Coronary artery (tissue), 2 donors: ENCODE measurements around the gene CHPF.

Experiments
- DNase-seq: peaks from one replicate; pipeline ENCODE4 v3.0.0-alpha.2; 2017; ENCODE audit warnings: low spot score
- H3K27ac ChIP-seq, 2 donors: fragments of 200-600 bp; sonication (generic); one replicate each; pipeline ENCODE4 v1.5.1; 2016 to 2019
- H3K4me3 ChIP-seq: fragments of 200-600 bp; sonication (generic); 2 replicates; pipeline ENCODE4 v1.5.1; 2016; ENCODE audit warnings: mild to moderate bottlenecking, moderate library complexity
- TF ChIP-seq, protein P1 (sequence below): fragments of 200-600 bp; sonication (generic); IDR thresholded peaks from one replicate; pipeline ENCODE4 v1.5.1; 2019; ENCODE audit warnings: antibody characterized with exemption

Gene CHPF

GRCh38 chr2:219515874-219516629 lies 27.6 kb downstream of the CHPF start:
- TF ChIP-seq, protein P1, sequence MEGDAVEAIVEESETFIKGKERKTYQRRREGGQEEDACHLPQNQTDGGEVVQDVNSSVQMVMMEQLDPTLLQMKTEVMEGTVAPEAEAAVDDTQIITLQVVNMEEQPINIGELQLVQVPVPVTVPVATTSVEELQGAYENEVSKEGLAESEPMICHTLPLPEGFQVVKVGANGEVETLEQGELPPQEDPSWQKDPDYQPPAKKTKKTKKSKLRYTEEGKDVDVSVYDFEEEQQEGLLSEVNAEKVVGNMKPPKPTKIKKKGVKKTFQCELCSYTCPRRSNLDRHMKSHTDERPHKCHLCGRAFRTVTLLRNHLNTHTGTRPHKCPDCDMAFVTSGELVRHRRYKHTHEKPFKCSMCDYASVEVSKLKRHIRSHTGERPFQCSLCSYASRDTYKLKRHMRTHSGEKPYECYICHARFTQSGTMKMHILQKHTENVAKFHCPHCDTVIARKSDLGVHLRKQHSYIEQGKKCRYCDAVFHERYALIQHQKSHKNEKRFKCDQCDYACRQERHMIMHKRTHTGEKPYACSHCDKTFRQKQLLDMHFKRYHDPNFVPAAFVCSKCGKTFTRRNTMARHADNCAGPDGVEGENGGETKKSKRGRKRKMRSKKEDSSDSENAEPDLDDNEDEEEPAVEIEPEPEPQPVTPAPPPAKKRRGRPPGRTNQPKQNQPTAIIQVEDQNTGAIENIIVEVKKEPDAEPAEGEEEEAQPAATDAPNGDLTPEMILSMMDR = no peak
- no peak overlapping the region for H3K4me3 ChIP-seq
- no peak for DNase-seq

GRCh38 chr2:219514836-219515235 lies 28.8 kb downstream of the CHPF start:
- Histone ChIP-seq H3K27ac (no peak overlapping the region), H3K4me3 (no peak overlapping the region)
- DNase-seq = no peak
- TF ChIP-seq, protein P1 = no peak

More at GRCh38 chr2:219515874-219516629, 27.6 kb downstream of the CHPF start:
- no peak overlapping the region for H3K27ac ChIP-seq

- peak within 1 kb of the TSS; percentile 43 for H3K4me3 ChIP-seq
- DNase-seq = no peak
- TF ChIP-seq, protein P1 = no peak
Measured at GRCh38 chr2:219514196-219514761, 29.3 kb downstream of the CHPF start, which contains the start of gene ASIC4. Gene ASIC4, plus strand, starts transcription at chr2:219514482. Its CDS starts 243 bp downstream, at chr2:219514725.

DNA sequence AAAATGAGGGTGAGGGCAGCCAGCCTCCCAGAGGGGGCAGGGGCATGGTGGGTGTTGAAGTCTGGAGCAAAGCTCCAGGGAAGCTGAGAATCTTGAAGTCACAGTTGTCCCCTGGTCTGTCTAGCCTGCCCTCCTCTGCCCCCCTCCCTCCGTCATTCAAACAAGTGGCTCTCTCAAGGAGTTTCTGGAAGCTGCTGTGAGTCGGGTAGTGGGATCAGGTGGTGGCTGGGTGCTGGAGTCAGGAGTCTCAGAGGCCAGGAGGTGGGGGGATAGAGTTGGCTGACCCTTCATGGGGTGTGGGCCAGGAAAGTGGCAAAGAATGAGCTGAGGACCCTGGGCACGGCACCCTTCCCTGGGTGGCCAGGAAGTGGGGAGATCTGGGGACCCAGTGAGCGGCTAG lies 29.8 kb downstream of the CHPF start:
- peak overlapping the region; percentile 43 for H3K4me3 ChIP-seq
- no peak overlapping the region for H3K27ac ChIP-seq
- TF ChIP-seq, protein P1 = no peak
- no peak for DNase-seq

More at GRCh38 chr2:219514196-219514761, 29.3 kb downstream of the CHPF start, which contains the start of gene ASIC4:
- no peak within 1 kb of the TSS for H3K27ac ChIP-seq

- TF ChIP-seq, protein P1 = no peak
- H3K4me3 ChIP-seq = no peak overlapping the region
- no peak for DNase-seq
- no peak overlapping the region for H3K27ac ChIP-seq
Measured at GRCh38 chr2:219512524-219513216, 30.9 kb downstream of the CHPF start.

DNA sequence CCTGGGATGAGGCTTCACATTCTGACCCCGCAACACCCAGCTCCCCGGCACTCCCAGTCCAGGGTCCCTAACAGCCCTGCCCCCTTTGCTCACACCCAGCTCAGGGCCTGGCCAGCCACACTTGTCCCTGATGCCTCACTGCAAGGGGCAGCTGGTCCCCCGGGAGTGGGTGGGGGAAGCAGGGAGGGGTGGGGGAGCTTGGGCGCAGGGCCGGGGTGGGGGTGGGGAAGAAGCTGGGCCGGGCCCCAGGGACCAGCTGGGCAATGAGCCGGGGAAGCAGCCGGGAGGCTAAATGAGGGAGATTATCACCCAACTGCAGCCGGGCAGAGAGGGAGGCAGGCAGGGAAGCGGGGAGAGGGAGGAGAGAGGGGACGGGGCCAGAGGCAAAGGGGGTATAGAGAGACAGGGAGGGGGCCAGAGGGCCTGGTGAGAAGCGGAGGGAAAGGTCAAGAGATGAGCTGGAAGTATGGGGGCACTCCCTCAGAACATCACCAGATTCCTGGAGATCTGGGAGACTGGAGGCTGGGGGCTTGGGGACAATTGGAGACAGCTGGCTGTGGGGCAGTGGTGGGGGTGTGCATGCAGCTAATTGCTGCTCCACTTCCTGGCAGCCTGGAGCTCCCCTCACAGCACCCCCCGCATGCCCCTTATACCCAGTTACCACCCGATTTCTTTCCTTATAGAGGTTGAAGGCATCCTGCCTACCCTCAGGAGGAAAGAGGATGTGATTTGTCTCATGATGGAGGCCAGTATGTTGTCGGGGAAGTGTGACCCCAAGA lies 31.9 kb downstream of the CHPF start:
- no peak for DNase-seq
- TF ChIP-seq, protein P1 = no peak
- no peak overlapping the region for H3K4me3 ChIP-seq
- no peak overlapping the region for H3K27ac ChIP-seq
